Lower leg skin (tissue), 4 donors: ENCODE results near the gene MPP3. TPM values are rescaled to one million over a fixed set of nuclear protein-coding genes. Genes with fewer than 3 reads are reported as not detected.

Experiments
- DNase-seq, 2 donors: peaks; one replicate each; pipeline ENCODE4 v3.0.0-alpha.2; 2019; ENCODE audit warnings: low spot score in 2 of 2
- H3K4me3 ChIP-seq: fragments of 200-600 bp; sonication (generic); 2 replicates; pipeline ENCODE4 v1.5.1; 2017; ENCODE audit warnings: mild to moderate bottlenecking, low read depth; ENCODE audit not compliant: poor library complexity, severe bottlenecking
- POLR2A ChIP-seq, 2 donors: fragments of 450-650 bp; IDR thresholded peaks; one replicate each; pipeline ENCODE4 v1.6.1; 2016 to 2017; ENCODE audit warnings: antibody characterized with exemption in 2 of 2, mild to moderate bottlenecking in 1 of 2, moderate library complexity in 1 of 2
- WGBS, 2 donors: methylation state at CpG; one replicate each; pipeline ENCODE4 v1.1.5; 2018; 5-methylcytosine and 5-hydroxymethylcytosine counted together
- intact Hi-C: fragments of 100-400 bp; cut with DNase I; formaldehyde crosslinking; loops from one replicate; pipeline ENCODE4 v1.15.0; 2023; ENCODE audit warnings: low total_unique reads
- total RNA-seq, 4 donors: library from RNA; depleted of rRNA; stranded (reverse); fragments of >200 nt; gene quantifications; one replicate each; pipeline ENCODE4 v1.1.0, GENCODE V29; 2016
- TF ChIP-seq, protein P1 (sequence below), 3 donors: fragments of 450-650 bp; IDR thresholded peaks; one replicate each; pipeline ENCODE4 v1.5.1; 2016; ENCODE audit warnings: antibody characterized with exemption in 3 of 3, mild to moderate bottlenecking in 3 of 3, moderate library complexity in 2 of 3

The MPP3 gene
- total RNA-seq, 4 donors from 2014 or later, result 1.9 to 8.9 (median 6.3) TPM

DNA sequence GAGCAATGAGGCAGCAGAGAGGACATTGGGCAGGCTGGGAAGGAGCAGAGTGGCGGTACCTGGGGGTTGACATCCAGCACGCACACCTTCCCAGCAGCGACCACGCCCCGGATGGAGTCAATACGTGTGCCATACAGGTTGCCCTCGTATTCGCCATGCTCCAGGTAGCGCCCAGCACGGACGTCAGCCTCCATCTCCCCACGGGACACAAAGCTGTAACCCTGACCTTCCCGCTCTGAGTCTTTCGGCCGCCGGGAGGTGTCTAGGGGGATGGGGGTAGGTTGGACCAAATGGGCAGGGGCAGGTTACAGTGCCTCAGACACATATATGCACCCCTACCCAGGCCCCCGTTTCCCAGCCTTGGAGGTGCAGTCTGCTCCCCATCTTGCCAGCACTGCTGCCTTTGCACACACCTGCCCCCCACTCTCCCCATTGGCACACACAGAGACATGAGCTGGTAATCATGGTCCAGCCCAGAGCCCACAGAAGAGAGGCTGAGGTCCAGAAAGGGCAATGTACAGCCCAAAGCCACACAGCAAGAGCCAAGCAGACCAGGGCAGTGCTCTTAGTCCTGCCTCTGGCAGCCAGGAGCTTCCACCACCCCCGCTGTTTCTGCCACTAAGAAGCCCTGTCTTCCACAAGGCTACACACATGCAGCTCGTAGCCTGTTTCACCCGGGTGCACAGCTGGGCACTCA, 46.9 kb upstream of the MPP3 start:
- 85 to 89% methylated on average over 16 to 20 of the region's 20 CpGs for WGBS, 2 donors
- TF ChIP-seq, protein P1, sequence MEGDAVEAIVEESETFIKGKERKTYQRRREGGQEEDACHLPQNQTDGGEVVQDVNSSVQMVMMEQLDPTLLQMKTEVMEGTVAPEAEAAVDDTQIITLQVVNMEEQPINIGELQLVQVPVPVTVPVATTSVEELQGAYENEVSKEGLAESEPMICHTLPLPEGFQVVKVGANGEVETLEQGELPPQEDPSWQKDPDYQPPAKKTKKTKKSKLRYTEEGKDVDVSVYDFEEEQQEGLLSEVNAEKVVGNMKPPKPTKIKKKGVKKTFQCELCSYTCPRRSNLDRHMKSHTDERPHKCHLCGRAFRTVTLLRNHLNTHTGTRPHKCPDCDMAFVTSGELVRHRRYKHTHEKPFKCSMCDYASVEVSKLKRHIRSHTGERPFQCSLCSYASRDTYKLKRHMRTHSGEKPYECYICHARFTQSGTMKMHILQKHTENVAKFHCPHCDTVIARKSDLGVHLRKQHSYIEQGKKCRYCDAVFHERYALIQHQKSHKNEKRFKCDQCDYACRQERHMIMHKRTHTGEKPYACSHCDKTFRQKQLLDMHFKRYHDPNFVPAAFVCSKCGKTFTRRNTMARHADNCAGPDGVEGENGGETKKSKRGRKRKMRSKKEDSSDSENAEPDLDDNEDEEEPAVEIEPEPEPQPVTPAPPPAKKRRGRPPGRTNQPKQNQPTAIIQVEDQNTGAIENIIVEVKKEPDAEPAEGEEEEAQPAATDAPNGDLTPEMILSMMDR (IDR thresholded peaks at IDR 0.05), result no peak
- TF ChIP-seq POLR2A (IDR thresholded peaks at IDR 0.05), result no peak

DNA sequence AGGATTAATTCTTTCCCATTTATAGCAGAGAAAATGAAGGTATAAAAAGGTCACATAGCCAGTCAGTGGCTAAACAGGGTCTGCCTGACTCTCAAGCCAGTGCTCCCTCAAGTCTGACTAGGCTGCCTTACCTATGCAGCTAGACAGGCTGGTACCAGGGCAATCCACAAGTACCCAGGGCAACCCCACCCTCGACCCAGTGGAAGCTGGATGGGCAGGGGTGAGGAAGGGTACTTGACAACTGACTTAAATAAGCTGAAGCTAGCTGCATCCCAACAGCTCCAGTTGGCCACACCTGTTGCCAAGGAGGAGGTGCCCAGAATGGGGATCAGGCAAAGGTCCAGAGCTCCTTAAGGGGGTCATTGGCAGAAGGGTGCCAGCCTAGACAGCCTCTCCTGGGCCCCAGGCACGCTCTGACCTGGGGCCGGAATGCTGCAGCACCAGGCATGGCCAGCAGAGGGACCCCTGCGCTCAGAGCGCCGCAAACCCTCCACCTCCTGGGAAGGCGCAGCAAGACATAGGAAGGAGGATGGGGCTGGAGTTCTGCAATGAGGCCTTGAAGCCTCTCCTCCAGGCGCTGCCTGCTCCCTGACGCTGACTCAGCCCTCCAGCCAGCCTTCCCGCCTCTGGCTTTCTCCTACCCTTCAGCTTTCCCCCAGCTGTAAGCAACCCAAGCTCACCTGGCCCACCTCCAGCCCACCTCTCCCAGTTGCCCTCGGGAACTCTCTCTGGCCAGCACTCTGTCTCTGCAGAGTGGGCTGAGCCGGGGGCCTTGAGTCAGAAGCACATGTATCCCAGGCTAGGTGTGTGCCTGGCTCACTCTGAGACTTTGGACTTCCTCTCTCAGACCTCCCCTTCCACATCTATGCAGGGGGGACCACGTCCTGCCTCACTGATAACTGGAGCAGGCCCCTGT, 45.6 kb upstream of the MPP3 start:
- intact Hi-C loops, result no loop called here
- WGBS, 2 donors, result 21 to 35% methylated on average over 7 to 10 of the region's 13 CpGs
- TF ChIP-seq, protein P1 (IDR thresholded peaks at IDR 0.05), result peak in 1 of 3 donors; percentile 65
- no peak for TF ChIP-seq POLR2A (IDR thresholded peaks at IDR 0.05)
- DNase-seq, result peak; percentile 47 to 91
- H3K4me3 ChIP-seq, result no peak overlapping the region

More for the DNA sequence above, 46.9 kb upstream of the MPP3 start:
- intact Hi-C loops, result no loop called here
- DNase-seq, result no peak
- no peak overlapping the region for H3K4me3 ChIP-seq

DNA sequence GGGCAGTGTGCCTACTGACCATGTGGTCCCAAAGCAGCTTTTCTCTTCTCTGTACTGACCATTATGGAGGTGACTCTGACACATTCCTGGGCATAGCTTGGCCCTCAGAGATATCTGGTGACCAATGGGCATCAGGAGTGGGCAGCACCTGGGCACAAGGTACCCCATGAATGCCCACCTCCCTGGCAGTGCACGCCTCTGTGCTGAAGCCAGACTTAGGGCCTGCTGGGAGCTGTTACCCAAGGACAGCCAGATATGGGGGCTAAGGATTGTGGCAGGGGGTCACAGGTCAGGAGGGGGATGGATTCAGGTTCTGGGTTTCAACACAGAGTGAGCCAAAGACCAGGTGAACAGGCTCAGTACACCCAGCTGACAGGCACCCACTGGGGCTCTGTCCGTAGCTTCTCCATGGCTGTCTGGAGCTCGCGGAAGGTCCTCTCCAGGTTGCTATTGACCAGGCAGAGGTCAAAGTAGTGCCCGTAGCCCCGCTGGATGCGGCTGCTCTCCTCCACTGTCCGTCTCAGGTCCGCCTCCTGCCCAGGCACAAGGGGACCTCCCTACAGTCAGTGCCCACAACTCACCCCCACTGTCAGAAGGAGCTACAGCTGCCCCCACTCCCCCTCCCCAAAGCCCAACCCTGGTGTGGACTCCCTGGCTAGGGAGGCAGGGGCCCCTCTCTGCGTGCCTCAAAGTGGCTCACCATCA, 44.7 kb upstream of the MPP3 start:
- WGBS, 2 donors, result 92 to 94% methylated on average over 10 of the region's 10 CpGs
- intact Hi-C loops, result no loop called here
- DNase-seq, result no peak

DNA sequence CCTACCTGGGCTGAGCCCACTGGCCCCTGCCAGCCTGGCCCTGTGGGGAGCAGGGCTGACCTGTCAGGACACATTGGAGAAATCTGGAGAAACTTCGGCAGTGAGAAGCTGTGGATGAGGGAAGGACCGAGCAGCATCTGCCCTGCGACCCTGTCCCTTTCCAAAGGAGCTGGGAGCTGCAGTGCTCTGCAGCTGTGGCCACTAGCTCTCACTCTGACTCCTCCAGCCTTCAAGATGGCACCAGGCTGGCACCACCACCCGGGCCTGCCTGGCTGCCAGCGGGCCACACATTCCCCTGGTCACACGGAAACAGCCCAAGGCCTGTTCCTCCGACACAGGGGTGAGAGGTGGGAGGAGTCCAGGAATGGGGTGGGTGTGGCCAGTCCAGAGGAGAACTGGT, 44.1 kb upstream of the MPP3 start:
- intact Hi-C loops, result no loop called here
- no peak for TF ChIP-seq POLR2A (IDR thresholded peaks at IDR 0.05)
- TF ChIP-seq, protein P1 (IDR thresholded peaks at IDR 0.05), result no peak
- 83 to 86% methylated on average over 7 of the region's 7 CpGs for WGBS, 2 donors
- no peak overlapping the region for H3K4me3 ChIP-seq
- DNase-seq, result no peak

More for the DNA sequence above, 44.7 kb upstream of the MPP3 start:
- TF ChIP-seq, protein P1 (IDR thresholded peaks at IDR 0.05), result no peak
- TF ChIP-seq POLR2A (IDR thresholded peaks at IDR 0.05), result no peak
- no peak overlapping the region for H3K4me3 ChIP-seq

DNA sequence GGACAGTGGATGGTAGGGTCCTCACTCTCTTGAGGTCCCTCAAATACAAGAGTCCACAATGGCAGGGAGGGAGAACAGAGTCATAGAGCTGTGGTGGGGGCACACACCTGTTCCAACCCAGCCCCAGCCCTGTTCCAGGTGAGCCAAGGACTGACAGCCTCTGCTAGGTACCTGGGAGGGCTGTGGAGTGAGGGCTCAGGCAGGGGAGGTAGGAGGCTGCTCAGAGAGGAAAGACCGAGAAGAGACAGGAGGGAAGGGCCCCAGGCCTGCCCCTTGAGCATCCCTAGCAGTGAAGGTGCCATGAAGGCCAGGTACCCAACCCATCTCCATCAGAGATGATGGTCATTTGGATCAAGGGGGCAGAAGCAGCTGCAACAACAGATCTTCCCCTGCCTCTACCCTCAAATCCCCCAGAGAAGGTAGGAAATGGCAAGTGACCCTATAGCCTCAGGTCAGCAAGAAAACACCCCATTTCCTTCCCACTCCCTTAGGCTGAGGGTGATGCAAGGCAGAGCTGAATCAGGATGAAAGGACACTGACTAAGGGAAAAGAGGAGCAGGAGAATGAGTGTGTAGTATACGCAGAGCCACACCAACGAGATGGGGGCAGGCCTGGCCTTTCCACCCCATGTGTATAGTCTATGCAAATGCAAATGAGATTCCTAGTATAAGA, 42.7 kb upstream of the MPP3 start:
- H3K4me3 ChIP-seq, result no peak overlapping the region
- no peak for DNase-seq
- intact Hi-C loops, result no loop called here
- no peak for TF ChIP-seq POLR2A (IDR thresholded peaks at IDR 0.05)
- TF ChIP-seq, protein P1 (IDR thresholded peaks at IDR 0.05), result no peak
- 85 to 96% methylated on average over 3 of the region's 3 CpGs for whole genome bisulfite sequencing, 2 donors
